ENCODE data around the gene AUNIP. TPM values are rescaled to one million over a fixed set of nuclear protein-coding genes. Genes with fewer than 3 reads are reported as not detected.

AUNIP gene
- polyA plus RNA-seq, 3 donors, result 0.19 to 0.44 (median 0.44) TPM

GRCh38 chr1:25820247-25821111, 38.8 kb downstream of the AUNIP start:
- peak overlapping the region; percentile 91 to 98 (median 95) for H3K27ac Mint-ChIP-seq
- DNase-seq, result peak; percentile 60 to 69 (median 63)
- peaks cover 0 to 4% (median 3%) of the 10 kb centered on the region in 3 donors for H3K27me3 Mint-ChIP-seq (ENCODE audit: low read depth in 3 of 3)
- Histone ChIP-seq H3K79me2 (ENCODE audit: insufficient read depth, low read length) (peaks cover 51% of the 10 kb centered on the region), H2AFZ (ENCODE audit: insufficient read depth, low read depth, low read length, poor library complexity, severe bottlenecking) (peak overlapping the region; percentile 98), H3K27ac (ENCODE audit: low read depth in 1 of 2, low read length in 2 of 2) (peak overlapping the region; percentile 82 to 87), H3K4me2 (replicated peaks; ENCODE audit: extremely low read depth, low read length, poor library complexity, severe bottlenecking) (peak overlapping the region; percentile 99), H4K20me1 (ENCODE audit: insufficient read depth, low read length) (peaks cover 32% of the 10 kb centered on the region), H3K9ac (ENCODE audit: insufficient read depth, low read length, poor library complexity, severe bottlenecking) (peak overlapping the region; percentile 95), H3K36me3 (replicated peaks in 1 of 2; ENCODE audit: control insufficient read depth in 1 of 2, insufficient read depth in 2 of 2, low read length in 2 of 2) (peaks cover 17 to 25% of the 10 kb centered on the region in 2 donors), H3K27me3 (ENCODE audit: control insufficient read depth in 2 of 2, insufficient read depth in 2 of 2, low read length in 2 of 2) (no peaks in the 10 kb centered on the region), H3K9me3 (replicated peaks in 1 of 2; ENCODE audit: control insufficient read depth in 1 of 2, insufficient read depth in 1 of 2, low read length in 2 of 2) (no peaks in the 10 kb centered on the region), H3K4me3 (replicated peaks in 1 of 3; ENCODE audit: low read depth in 2 of 3, low read length in 3 of 3) (peak overlapping the region; percentile 70 to 93 (median 88)), H3K4me1 (ENCODE audit: control insufficient read depth in 1 of 2, insufficient read depth in 2 of 2, low read length in 2 of 2) (peaks cover 20 to 33% of the 10 kb centered on the region in 2 donors)
- peaks cover 36% of the 10 kb centered on the region for H3K4me1 Mint-ChIP-seq
- intact Hi-C loops (cut with micrococcal nuclease), result loop anchor here in 1 of 2 donors (2.0 to 5.0 kb wide), 2 partner anchors 37 to 178 kb away; partner anchors contain the start of genes AUNIP and PAFAH2
- under 1% methylated on average over 67 of the region's 67 CpGs for WGBS (ENCODE audit: insufficient coverage)
- no peak for TF ChIP-seq CTCF (IDR thresholded peaks at IDR 0.05)
- H3K36me3 Mint-ChIP-seq, result peaks cover 17 to 33% of the 10 kb centered on the region in 2 donors
- H3K9me3 Mint-ChIP-seq, result peaks cover 0 to 2% (median 0%) of the 10 kb centered on the region in 7 donors
- peak overlapping the region; percentile 97 to 98 for H3K4me3 Mint-ChIP-seq

- Histone ChIP-seq H3K27me3 (ENCODE audit: control insufficient read depth in 2 of 2, insufficient read depth in 2 of 2, low read length in 2 of 2) (no peaks in the 10 kb centered on the region), H3K79me2 (ENCODE audit: insufficient read depth, low read length) (peaks cover 48% of the 10 kb centered on the region), H4K20me1 (ENCODE audit: insufficient read depth, low read length) (peaks cover 31% of the 10 kb centered on the region), H3K27ac (ENCODE audit: low read depth in 1 of 2, low read length in 2 of 2) (peak within 1 kb of the TSS; percentile 82 to 87), H2AFZ (ENCODE audit: insufficient read depth, low read depth, low read length, poor library complexity, severe bottlenecking) (peak within 1 kb of the TSS; percentile 98), H3K4me2 (replicated peaks; ENCODE audit: extremely low read depth, low read length, poor library complexity, severe bottlenecking) (peak within 1 kb of the TSS; percentile 99), H3K36me3 (replicated peaks in 1 of 2; ENCODE audit: control insufficient read depth in 1 of 2, insufficient read depth in 2 of 2, low read length in 2 of 2) (peaks cover 19 to 30% of the 10 kb centered on the region in 2 donors), H3K4me3 (replicated peaks in 1 of 3; ENCODE audit: low read depth in 2 of 3, low read length in 3 of 3) (peak within 1 kb of the TSS; percentile 70 to 93 (median 88)), H3K9me3 (replicated peaks in 1 of 2; ENCODE audit: control insufficient read depth in 1 of 2, insufficient read depth in 1 of 2, low read length in 2 of 2) (no peaks in the 10 kb centered on the region), H3K4me1 (ENCODE audit: control insufficient read depth in 1 of 2, insufficient read depth in 2 of 2, low read length in 2 of 2) (peaks cover 20 to 33% of the 10 kb centered on the region in 2 donors), H3K9ac (ENCODE audit: insufficient read depth, low read length, poor library complexity, severe bottlenecking) (peak within 1 kb of the TSS; percentile 95)
- no peak for TF ChIP-seq CTCF (IDR thresholded peaks at IDR 0.05)
- Mint-ChIP-seq H3K4me3 (peak within 1 kb of the TSS; percentile 97 to 98), H3K27ac (peak within 1 kb of the TSS; percentile 91 to 98 (median 95)), H3K9me3 (peaks cover 0 to 2% (median 0%) of the 10 kb centered on the region in 7 donors), H3K4me1 (peaks cover 36% of the 10 kb centered on the region), H3K27me3 (ENCODE audit: low read depth in 3 of 3) (peaks cover 0 to 4% (median 3%) of the 10 kb centered on the region in 3 donors), H3K36me3 (peaks cover 25 to 41% of the 10 kb centered on the region in 2 donors)
- intact Hi-C loops (cut with micrococcal nuclease), result loop anchor here in 1 of 2 donors (2.0 to 5.0 kb wide), 2 partner anchors 38 to 179 kb away; partner anchors contain the start of genes AUNIP and PAFAH2
- peak; percentile 51 to 75 (median 58) for DNase-seq
- under 1% methylated on average over 63 of the region's 64 CpGs for WGBS (ENCODE audit: insufficient coverage)
These were observed 39.6 kb downstream of the AUNIP start, which contains the start of gene MTFR1L for GRCh38 chr1:25819491-25820246. MTFR1L (plus strand) TSS chr1:25819954; CDS start chr1:25823105, 3,151 bp downstream.
